ENCODE measurements around the gene ZBED1. TPM values are rescaled to one million over a fixed set of nuclear protein-coding genes. Genes with fewer than 3 reads are reported as not detected.

ZBED1 gene
- 39.1 and 43.3 TPM in 2 replicates for total RNA-seq

DNA sequence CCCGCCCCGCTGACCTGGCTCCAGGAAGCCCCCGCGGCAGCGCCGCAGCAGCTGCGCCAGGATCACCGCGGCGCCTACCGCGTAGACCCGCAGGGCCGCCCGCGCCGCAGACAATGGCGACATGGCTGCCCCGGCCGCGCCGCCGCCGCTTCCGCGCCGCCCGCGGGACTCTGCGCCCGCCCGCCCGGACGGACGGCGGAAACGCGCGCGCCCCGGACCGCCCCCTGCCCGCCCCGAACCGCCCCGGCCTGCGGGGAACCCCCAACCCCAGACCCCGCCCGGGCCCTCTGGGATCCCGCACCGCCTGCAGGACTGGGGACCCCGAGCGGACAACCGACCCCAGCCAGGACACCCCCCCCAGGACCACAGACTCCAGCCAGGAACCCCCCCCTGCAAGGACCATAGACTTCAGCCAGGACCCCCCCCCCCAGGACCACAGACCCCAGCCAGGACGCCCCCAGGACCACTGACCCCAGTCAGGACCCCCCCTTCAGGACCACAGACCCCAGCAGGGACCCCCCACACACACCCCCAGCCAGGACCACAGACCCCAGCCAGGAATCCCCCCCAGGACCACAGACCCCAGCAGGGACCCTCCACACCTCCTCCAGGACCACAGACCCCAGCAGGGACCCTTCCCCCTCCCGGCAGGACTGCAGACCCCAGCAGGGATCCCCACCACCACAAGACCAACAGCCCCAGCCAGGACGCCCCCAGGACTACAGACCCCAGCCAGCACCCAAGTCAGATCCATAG is at the start of gene ZBED1, which contains the start of gene DHRSX:
Gene ZBED1, minus strand, starts transcription at position 174 of the 756 bp plus-strand sequence. CDS start 10,257 bp downstream, outside the sequence.
Gene DHRSX, minus strand, starts transcription at position 174 of the 756 bp plus-strand sequence. Its CDS starts 51 bp downstream, at position 123.

Other genes starting within 250 kb of the ZBED1 start
- gene DHRSX, start within 50 bp of the ZBED1 start, total RNA-seq: 25.7 and 34.9 TPM in 2 replicates
- 237 and 347 TPM in 2 replicates for gene CD99, start 190.3 kb upstream of the ZBED1 start, total RNA-seq